Progenitor cell of endocrine pancreas (in vitro differentiated cells): ENCODE data around the gene RPS6KA3. TPM values are rescaled to one million over a fixed set of nuclear protein-coding genes. Genes with fewer than 3 reads are reported as not detected.
"Not testable (repeated sequence)": the region's sequence is repeated elsewhere in the genome, so short reads cannot be mapped to it uniquely, and the experiment has no call there.

Experiments used
- DNase-seq: peaks from one replicate; pipeline ENCODE4 v3.0.0; 2021; ENCODE audit warnings: low spot score; ENCODE audit not compliant: unreplicated experiment
- H3K27ac Mint-ChIP-seq: 2 replicates; pipeline ENCODE4 v1.8.0; 2021; ENCODE audit warnings: mild to moderate bottlenecking, moderate library complexity, mixed read lengths
- H3K27me3 Mint-ChIP-seq: 2 replicates; pipeline ENCODE4 v1.8.0; 2021; ENCODE audit warnings: mixed read lengths
- H3K36me3 Mint-ChIP-seq: 2 replicates; pipeline ENCODE4 v1.8.0; 2022; ENCODE audit warnings: mixed read lengths; ENCODE audit not compliant: insufficient read depth
- H3K4me1 Mint-ChIP-seq: 2 replicates; pipeline ENCODE4 v1.8.0; 2021; ENCODE audit warnings: low read depth, mixed read lengths
- H3K4me3 Mint-ChIP-seq: 2 replicates; pipeline ENCODE4 v1.8.0; 2021; ENCODE audit warnings: low read depth, mild to moderate bottlenecking, moderate library complexity, mixed read lengths
- H3K9me3 Mint-ChIP-seq: 2 replicates; pipeline ENCODE4 v1.8.0; 2021; ENCODE audit warnings: low read depth, mixed read lengths
- CTCF ChIP-seq: fragments of 200-600 bp; sonication (generic); IDR thresholded peaks from one replicate; pipeline ENCODE4 v1.5.0; 2021; ENCODE audit warnings: antibody characterized with exemption, mild to moderate bottlenecking; ENCODE audit not compliant: unreplicated experiment
- total RNA-seq: library from RNA; stranded (reverse); gene quantifications from 2 replicates; pipeline ENCODE4 v1.2.1, GENCODE V29; 2021

Gene RPS6KA3
- total RNA-seq, 1 donor from 2014 or later: 60.8 TPM

GRCh38 chrX:20132666-20133065 lies 134.0 kb downstream of the RPS6KA3 start:
- Mint-ChIP-seq H3K4me3 (no peak overlapping the region), H3K27me3 (no peaks in the 10 kb centered on the region), H3K36me3 (peaks cover 8% of the 10 kb centered on the region), H3K27ac (no peak overlapping the region), H3K9me3 (peaks cover 7% of the 10 kb centered on the region), H3K4me1 (peaks cover 2% of the 10 kb centered on the region)
- no peak for DNase-seq
- no peak for TF ChIP-seq CTCF

- peaks cover 3% of the 10 kb centered on the region for H3K9me3 Mint-ChIP-seq
- H3K27ac Mint-ChIP-seq: no peak overlapping the region
- H3K4me1 Mint-ChIP-seq: no peaks in the 10 kb centered on the region
- no peak overlapping the region for H3K4me3 Mint-ChIP-seq
- no peak for DNase-seq
- H3K27me3 Mint-ChIP-seq: no peaks in the 10 kb centered on the region
- no peak for TF ChIP-seq CTCF
- H3K36me3 Mint-ChIP-seq: peaks cover 4% of the 10 kb centered on the region
Measured at GRCh38 chrX:20130357-20130756, 136.4 kb downstream of the RPS6KA3 start.

GRCh38 chrX:20129547-20129946 lies 137.2 kb downstream of the RPS6KA3 start:
- H3K27me3 Mint-ChIP-seq: no peaks in the 10 kb centered on the region
- H3K36me3 Mint-ChIP-seq: peaks cover 4% of the 10 kb centered on the region
- no peak overlapping the region for H3K27ac Mint-ChIP-seq
- no peak for TF ChIP-seq CTCF
- H3K4me3 Mint-ChIP-seq: no peak overlapping the region
- DNase-seq: no peak
- H3K9me3 Mint-ChIP-seq: peaks cover 3% of the 10 kb centered on the region
- H3K4me1 Mint-ChIP-seq: peaks cover 2% of the 10 kb centered on the region

GRCh38 chrX:20128670-20129069 lies 138.0 kb downstream of the RPS6KA3 start:
- DNase-seq: no peak
- Mint-ChIP-seq H3K4me1 (peaks cover 2% of the 10 kb centered on the region), H3K36me3 (peaks cover 6% of the 10 kb centered on the region), H3K4me3 (no peak overlapping the region), H3K27ac (no peak overlapping the region), H3K9me3 (peaks cover 3% of the 10 kb centered on the region), H3K27me3 (no peaks in the 10 kb centered on the region)
- TF ChIP-seq CTCF: no peak

GRCh38 chrX:20127440-20127839 lies 139.3 kb downstream of the RPS6KA3 start:
- TF ChIP-seq CTCF: peak; percentile 40
- H3K4me1 Mint-ChIP-seq, H3K27ac Mint-ChIP-seq, H3K27me3 Mint-ChIP-seq, H3K36me3 Mint-ChIP-seq, H3K9me3 Mint-ChIP-seq, H3K4me3 Mint-ChIP-seq, DNase-seq: not testable (repeated sequence)

- DNase-seq, H3K36me3 Mint-ChIP-seq, H3K27ac Mint-ChIP-seq, H3K4me3 Mint-ChIP-seq, H3K9me3 Mint-ChIP-seq, H3K4me1 Mint-ChIP-seq, H3K27me3 Mint-ChIP-seq: not testable (repeated sequence)
Measured at GRCh38 chrX:20126833-20127232, 139.9 kb downstream of the RPS6KA3 start.
